Stimulated activated CD8-positive, alpha-beta memory T cell treated with anti-CD3 and anti-CD28 coated beads, Interleukin-12 subunit alpha, Interleukin-12 subunit beta, amount 100 ng/mL, for 4 hours (primary cell): Measurements from ENCODE around the gene PHLDA1.
"Not testable (repeated sequence)": the region's sequence is repeated elsewhere in the genome, so short reads cannot be mapped to it uniquely, and the experiment has no call there.

ENCODE experiments used
- DNase-seq: peaks from one replicate; pipeline ENCODE4 v3.0.0-alpha.2; 2020; ENCODE audit warnings: low read depth

PHLDA1 gene

DNA sequence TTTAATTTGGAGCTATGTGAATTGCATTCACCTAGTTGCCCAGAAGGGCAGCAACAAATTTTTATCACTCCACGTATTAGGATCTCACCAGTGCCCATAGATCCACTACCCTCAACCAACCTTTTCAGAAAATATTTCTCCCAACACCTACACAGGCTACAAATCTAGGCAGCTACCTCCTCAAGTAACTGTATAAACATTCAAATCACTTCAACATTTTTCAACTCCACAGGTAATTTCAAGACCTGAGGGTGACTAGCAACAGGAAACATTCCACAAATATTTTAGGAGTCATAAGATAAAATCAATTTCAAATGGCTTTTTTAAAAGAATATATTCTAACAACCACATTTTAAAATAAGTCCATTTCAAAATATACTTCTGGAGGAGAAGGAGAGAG, 12.9 kb downstream of the PHLDA1 start:
- no peak for DNase-seq

DNA sequence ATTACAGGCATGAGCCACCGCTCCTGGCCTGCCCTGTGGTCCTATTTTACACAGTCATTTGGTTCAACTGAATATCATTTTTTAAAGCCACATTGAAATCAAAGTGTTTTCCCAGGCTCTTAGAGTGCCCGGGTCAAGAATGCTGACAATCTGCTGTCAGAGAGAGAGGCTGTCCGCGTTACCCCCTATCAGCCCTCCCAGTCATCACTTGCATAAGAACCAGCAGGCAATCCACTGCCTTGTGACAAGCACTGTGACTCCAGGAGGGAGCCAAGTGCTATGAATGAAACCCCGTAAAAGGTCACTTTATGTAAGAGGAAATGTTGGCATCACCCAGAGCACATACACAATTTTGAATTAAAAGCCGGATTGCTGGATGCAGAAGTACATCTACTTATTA, 13.5 kb downstream of the PHLDA1 start:
- no peak for DNase-seq

DNA sequence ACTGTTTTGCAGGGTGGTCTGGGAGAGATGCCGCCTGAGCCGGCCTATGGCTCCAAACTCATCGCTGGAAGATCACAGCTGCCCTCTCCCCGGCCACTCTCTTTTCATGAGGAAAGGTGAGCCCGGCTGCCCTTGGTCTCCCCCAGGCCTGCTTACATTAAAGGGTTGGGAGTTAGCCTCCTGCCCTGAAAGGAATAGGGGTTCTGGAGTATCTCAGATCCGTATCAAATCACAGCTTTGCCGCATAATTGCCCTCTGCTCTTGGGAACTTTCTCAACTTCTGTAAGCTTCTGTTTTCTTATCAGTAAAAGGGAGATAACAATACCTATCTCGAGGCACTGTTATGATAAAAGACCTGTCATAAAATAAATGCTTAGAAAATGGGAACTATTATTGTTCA, 17.6 kb downstream of the PHLDA1 start:
- DNase-seq: no peak

DNA sequence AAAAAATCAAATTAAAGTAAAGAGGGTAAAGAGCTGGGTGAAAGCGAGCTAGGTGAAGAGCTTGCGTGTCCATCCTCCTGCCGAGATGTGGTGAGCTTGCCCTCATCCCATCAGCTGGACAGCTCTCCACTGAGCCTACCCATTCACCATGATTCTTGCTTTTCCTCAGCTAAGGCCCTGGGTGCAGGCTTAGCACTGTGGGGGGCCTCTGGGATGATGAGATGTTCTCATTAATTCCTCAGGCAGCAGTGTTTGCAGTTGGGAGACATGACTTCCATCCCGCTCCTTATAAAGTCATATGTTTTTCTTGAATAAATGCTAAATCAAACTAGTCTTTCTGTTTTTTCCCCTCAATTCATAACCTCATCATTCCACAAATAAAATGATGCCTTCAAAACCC, 18.0 kb downstream of the PHLDA1 start:
- no peak for DNase-seq

DNA sequence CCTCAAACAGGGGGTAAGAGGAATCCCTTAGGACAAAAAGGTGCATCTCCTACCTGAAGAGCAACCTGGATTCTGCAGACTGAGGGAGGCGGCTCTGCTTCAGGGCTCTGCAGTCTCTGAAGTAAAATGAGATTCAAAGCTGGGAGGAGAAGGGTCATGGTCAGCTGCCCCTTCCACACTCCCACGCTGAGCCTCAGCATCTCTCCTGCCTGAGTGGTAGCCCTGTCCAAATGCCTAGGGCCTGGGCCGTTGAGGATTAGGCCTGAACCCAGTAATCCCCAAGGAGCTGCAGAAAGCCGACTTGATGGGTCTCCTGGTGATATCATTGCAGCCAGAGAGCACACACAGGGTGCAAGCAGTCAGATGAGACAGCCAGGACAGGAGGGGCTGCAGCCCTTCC, 18.9 kb downstream of the PHLDA1 start:
- DNase-seq: no peak

DNA sequence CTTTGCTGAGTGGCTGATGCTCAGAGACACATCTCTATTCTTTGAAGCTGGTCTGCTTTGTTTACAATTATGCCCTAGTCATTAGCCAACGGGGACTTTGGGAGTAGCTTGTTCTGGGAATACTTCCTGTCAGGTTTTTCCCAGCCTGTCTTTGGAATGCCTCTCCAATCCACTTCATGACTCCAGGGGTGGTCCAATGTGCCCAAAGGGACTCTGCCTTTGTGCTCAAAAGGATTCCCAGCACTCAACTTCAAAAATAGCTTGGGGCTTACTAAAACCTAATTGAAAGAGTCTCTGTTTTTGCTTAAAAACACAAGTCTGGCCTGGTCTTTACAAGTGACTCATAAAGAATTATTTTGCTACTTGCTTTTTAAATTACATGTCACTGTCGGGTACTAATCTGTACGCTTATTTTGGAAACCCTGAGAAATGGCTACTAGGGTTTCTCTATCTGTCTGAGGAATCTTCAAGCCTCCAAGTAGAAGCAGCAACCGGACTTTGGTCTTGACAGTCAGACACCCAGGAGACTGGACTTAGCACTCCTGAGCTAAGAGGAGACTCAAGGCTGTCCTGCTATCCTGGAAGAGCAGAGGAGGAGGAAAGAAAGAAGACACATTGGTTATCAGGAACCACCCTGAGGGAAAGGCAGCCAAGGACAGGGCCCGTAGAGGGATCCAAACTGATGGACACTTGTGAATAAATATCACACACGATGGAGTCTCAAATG, 20.7 kb downstream of the PHLDA1 start:
- no peak for DNase-seq

DNA sequence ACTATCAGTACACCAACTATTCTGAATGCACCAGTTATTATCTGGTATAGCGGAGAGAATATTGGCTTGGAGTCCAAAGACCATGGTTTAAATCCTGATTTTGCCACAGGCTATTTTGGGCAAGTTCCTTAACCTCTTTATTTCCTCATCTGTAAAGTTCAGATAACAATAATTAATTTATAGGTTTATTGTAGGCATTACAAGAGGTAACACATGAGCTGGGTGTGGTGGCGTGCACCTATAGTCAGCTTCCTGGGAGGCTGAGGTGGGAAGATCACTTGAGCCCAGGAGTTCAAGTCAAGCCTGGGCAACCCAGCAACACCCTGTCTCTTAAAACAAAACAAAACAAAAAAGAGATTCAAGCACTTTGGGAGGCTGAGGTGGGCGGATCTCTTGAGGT, 23.1 kb downstream of the PHLDA1 start:
- DNase-seq: no peak

DNA sequence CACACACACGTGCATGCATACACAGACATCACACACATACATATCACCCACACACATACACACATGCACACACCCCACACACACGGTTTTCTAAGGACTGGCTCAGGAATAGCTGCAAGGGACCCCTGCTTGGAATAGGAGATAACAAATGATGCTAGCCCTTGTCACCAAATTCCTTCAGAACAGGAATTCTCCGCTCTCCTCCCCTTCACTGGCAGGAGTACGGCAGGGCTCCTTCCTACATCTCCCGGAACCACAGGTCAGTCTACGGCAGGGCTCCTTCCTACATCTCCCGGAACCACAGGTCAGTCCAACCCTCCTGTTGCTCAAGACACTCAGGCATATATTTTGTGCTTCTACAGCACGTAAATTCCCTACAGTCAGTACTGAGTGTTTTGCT, 23.9 kb downstream of the PHLDA1 start:
- DNase-seq: no peak

DNA sequence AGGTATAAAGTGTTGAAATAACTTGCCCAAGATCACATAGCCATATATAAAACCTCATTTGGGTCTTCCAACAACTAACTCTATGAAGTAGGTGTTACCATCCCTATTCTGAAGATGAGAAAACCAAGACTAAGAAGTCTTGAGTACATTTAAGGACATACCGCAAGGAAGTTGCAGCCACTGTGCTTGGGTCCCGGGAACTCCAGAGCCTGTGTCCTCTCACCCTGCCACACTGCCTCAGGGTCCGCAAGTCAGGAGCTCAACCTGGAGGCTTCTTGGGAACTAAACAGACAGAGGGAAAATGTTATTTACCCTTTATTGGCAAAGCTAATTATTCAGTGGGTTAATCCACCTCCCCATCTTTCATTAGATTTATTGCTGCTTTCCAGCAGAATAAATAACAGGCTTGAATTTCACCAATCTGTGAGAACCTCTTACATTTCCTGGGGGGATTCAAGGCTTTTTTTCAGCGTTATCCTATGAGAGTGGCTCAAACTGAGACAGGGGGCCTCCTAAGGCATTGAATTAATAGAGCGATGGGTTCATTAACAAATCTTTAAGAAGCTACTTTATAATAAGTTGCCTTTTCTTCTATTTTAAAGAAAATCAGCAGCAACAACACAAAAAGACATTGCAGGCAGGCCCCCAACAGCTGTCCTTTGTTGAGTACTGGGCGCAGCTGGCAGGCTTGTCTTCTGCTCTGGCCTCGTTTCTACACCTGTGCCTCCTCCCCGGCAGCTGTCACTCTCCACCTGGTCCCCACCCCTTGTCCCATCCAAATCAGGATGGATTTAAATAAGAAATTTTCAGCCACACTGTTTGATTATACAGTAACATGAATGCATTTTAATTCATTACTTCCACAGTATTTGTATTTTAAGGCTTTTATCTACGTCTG, 25.3 kb downstream of the PHLDA1 start:
- no peak for DNase-seq

DNA sequence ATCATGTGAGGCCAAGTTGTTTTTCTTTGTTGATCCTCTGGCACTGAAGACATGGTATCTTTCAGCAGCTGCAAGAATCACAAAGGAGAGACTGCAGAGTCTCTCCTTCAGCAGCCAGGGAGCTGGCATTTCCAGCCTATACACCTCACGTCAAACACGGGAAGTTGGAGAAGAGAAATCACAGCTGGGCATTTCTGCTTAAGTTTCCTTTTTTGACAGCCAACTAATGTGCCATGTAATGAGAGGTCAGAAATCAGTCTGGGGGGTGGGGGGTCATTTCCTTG, 28.3 kb downstream of the PHLDA1 start:
- DNase-seq: no peak

DNA sequence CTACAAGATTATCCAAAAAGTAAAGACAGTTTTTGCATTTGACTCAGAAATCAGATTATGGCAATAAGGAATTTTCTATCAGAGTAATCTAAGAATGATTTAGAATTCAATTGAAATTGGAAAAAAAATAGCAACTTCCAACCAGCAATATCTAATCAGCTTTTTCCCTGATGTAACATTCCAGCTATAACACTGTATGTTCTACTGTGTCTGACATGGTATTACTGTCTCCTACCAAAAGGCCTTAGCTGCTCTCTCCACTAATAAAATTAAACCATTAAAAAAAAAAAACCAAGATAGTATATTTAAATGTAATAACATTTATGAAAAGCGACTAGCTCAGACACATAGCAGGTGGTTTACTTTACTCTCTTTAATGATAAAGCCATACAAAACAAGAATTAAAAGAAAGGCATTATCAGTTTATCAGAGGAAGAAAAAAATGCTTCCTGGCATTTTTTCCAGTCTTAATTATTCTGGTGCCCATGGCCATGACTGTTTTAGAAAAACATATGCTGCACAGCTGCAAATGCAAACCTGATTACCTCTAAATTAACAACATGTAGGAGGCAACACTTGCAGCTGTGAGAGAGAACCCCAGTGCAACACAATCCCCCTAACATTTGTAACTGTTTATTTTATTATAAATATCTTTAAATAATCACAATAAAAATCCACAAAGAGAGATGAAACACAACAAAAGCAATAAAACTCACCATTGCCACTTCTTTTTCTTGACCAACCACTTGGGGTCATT, 28.8 kb downstream of the PHLDA1 start:
- no peak for DNase-seq

DNA sequence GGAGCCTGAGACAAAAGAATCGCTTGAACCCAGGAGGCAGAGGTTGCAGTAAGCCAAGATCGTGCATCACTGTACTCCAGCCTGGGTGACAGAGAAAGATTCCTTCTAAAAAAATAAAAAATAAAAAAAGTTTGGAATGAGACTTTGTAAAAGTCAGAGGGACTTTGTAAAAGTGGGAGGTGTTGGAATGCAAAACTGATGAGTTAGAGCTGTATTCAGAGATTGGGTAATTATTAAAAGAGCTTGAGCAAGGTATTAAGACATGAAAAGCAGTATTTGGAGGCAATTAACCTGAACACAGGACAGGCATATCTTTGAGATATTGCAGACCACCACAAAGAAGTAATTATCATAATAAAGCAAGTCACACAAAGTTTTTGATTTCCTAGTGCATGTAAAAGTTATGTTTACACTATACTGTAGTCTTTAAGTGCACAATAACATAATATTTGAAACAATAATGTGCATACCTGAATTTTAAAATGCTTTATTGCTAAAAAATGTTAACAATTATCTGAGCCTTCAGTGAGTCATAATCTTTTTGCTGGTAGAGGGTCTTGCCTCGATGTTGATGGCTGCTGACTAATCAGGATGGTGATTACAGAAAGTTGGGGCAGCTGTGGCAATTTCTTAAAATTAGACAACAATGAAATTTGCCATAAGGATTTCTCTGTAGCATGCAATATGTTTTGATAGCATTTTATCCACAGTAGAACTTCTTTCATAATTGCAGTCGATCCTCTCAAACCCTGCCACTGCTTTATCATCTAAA, 33.1 kb downstream of the PHLDA1 start:
- DNase-seq: no peak

DNA sequence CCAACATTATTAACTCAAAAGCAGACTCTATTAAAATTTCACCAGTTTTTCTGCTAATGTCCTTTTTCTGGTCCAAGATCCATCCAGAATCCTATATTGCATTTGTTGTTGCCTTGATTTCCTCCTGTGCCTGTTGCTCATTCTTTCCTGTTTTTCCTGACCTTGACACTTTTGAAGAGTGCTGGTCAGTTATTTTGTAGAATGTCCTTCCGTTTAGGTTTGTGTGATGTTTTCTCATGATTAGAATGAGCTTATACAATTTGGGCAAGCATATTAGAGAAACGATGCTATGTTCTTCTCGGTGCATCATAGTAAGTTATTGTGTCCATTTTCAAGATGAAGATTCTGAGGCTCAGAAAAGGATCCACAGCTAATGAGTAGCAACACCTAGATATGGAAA, 33.9 kb downstream of the PHLDA1 start:
- no peak for DNase-seq

DNA sequence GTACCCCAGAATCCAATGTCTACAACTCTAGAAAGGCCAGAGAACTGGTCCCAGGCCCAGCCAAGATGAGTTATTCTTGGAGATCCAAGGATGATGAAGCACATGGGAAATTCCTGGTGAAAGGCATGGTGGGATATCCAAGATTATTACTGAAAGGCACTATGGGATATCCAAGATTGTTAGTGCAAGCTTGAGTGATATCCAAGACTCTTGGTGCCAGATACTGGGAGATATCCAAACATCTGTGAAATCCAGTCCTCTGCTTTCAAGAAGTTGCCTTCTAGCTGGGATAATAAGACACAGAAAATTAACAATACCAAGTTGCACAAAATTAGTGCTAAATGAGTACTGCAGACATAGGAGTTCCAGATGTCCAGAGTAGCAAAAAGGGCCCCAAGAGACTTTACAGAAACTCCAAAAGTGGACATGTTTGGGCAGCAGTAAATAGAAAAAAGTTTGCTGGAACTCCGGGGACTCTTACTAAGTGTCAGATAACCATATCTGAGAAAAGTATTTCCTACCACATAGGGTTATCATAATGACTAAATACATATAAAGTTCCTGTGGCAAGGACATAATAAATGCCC, 34.6 kb downstream of the PHLDA1 start:
- no peak for DNase-seq

DNA sequence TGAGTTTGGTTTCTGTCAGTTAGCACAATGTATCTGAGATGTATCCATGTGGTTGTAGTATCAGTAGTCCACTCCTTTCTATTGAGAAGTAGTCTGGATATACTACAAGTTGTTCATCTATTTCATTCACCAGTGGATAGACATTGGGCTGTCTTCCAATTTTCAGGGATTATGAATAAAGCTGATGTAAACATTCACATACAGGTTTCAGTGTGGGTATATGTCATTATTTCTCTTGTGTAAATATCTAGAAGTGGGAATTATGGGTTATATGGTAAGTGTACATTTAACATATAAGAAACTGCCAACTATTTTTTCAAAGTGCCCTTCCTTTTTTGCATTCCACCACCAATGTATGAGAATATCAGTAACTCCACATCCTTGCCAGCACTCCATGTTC, 35.9 kb downstream of the PHLDA1 start:
- no peak for DNase-seq

DNA sequence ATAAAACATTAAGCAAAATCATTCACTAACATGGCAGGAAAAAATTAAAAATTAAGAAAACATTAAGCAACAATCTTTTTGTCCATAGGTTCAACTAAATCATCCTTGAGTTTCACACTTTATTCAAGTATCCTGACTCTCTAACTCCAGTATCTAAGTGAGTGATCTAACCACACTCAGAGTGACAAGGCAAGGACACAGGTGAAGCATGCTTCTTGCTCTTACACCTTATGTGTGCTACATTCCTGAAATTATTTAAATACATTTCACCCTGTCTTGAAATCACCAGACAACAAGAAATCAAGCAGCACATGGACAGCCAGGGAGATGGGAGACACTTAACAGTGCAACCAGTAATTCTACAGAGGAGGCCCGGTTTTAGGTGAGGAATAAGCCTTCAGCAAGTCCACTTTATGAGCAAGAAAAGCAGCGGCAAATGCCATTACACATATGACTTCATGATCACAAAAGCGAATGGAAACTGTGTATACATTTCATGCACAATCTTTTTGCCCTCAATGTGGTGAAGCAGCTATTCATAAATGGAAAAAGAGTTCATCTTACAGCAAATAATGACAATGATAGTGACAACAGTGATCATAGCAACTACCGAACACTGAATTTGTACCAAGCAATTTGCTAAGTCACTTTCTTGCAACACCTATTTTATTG, 37.4 kb downstream of the PHLDA1 start:
- no peak for DNase-seq

DNA sequence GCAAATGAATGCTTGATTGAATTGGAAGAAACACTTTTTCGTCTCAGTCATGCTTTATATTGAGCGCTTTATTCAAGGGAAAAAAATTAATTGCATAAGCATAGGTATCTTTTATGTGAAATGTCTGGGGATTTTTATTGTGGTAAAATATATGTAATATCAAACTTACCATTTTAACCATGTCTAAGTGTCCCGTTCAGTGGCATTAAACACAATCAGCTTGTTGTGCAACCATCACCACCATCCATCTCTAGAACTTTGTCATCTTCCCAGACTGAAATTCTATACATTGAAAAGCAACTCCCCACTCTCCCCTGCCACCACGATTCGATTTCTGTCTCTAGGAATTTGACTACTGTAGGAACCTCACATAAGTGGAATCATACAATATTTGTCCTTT, 39.8 kb downstream of the PHLDA1 start:
- DNase-seq: no peak

DNA sequence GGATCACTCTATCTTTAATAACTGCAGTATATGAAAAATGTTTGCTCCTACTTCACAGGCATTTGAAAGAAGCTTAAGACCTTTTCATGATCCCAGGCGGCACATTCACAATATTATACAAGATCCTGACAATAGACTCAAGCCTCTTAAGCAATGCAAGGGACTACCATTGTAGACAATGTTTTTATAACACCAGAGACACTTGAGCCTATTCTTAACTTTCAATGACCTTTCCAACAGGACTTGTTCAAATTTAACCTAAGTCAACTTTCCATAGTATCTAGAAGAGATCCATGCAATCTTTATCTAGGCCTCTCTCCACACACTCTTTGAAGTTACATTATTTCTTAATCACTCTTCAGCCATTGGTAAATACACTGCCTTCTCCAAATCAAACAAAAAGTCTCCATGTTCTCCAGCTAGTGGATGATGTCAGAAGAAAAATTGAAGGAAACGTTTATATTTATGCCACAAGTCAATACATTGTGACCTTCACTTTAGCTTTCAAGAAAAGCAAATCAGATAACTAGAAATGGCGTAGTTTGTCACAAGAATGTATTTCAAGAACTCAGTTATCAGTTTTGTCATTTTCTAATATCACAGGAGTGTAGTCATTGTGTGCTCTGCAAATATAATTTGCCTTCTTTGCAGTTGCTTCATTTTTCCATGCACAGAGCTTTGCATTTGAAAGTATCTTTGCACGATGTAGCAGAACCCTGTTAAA, 41.2 kb downstream of the PHLDA1 start:
- no peak for DNase-seq

DNA sequence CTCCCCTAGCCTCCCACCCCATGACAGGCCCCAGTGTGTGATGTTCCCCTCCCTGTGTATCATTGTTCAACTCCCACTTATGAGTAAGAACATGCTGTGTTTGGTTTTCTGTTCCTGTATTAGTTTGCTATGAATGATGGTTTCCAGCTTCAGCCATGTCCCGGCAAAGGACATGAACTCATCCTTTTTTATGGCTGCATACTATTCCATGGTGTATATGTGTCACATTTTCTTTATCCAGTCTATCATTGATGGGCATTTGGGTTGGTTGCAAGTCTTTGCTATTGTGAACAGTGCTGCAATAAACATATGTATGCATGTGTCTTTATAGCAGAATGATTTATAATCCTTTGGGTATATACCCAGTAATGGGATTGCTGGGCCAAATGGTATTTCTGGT, 43.9 kb downstream of the PHLDA1 start:
- DNase-seq: not testable (repeated sequence)

DNA sequence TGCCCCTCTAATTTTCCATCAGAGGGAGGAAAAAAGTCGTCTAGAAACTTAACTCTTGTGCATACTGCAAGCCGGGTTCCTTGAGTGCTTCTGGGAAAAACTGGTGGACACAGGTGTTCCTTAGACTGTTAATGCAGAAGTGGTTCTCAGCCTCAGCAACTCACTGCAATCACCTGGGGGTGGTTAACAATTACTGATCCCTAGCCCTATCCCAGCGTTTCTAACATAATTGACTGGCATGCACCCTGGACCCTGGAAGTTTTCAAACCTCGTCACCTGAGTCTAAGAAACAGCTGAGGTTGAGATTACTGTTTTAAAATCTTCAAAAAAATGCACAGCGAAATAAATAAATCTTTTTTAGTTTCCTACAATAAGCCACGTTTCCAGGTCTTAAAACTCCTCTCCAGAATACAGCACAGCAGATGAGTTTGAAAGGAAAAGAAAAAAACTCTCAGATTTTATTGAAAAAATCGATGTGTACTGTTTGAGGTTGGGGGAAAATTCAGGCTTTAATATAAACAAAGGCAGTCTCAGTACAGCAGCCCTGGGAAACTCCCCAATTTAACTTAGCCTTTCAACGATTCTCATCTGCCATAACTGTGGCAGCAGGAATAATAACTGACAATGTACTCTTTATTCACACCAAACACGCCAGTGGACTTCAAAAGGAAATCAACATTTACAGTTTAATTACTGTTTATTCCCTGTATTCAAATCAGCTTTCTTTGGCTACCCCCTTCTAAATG, 45.4 kb downstream of the PHLDA1 start:
- no peak for DNase-seq
